GM23338 (cell line): ENCODE data around the gene CCDC39. TPM values are rescaled to one million over a fixed set of nuclear protein-coding genes. Genes with fewer than 3 reads are reported as not detected.

Source experiments
- ATAC-seq: fragments of 200-7000 bp; cut with Tn5 transposase; 3 replicates; pipeline ENCODE4 v1.9.1; 2020
- DNase-seq: peaks from one replicate; pipeline ENCODE4 v3.0.0-alpha.2; 2015; ENCODE audit warnings: low spot score
- H2AFZ ChIP-seq: fragments of 200-600 bp; sonication (generic); 2 replicates; pipeline ENCODE4 v1.8.0; 2016; ENCODE audit warnings: antibody characterized with exemption, mild to moderate bottlenecking, moderate library complexity
- H3F3A ChIP-seq: fragments of 200-600 bp; sonication (generic); replicated peaks from 2 replicates; pipeline ENCODE4 v1.8.0; 2017; ENCODE audit warnings: antibody characterized with exemption, mixed run types, low read depth
- H3K27ac ChIP-seq: fragments of 200-600 bp; sonication (generic); 2 replicates; pipeline ENCODE4 v1.6.1; 2016; ENCODE audit warnings: low read depth
- H3K27me3 ChIP-seq: fragments of 200-600 bp; sonication (generic); 2 replicates; pipeline ENCODE4 v1.8.0; 2016; ENCODE audit warnings: mild to moderate bottlenecking, mixed run types, moderate library complexity; ENCODE audit not compliant: insufficient read depth
- H3K36me3 ChIP-seq: fragments of 200-600 bp; sonication (generic); 2 replicates; pipeline ENCODE4 v1.8.0; 2016; ENCODE audit warnings: mild to moderate bottlenecking; ENCODE audit not compliant: insufficient read depth
- H3K4me1 ChIP-seq: fragments of 200-600 bp; sonication (generic); 2 replicates; pipeline ENCODE4 v1.8.0; 2016; ENCODE audit warnings: mild to moderate bottlenecking, moderate library complexity; ENCODE audit not compliant: insufficient read depth
- H3K4me2 ChIP-seq: fragments of 200-600 bp; sonication (generic); 2 replicates; pipeline ENCODE4 v1.7.1; 2017; ENCODE audit warnings: mixed run types
- H3K4me3 ChIP-seq: fragments of 200-600 bp; sonication (generic); 2 replicates; pipeline ENCODE4 v1.6.1; 2016; ENCODE audit warnings: mixed run types
- H3K79me2 ChIP-seq: fragments of 200-600 bp; sonication (generic); replicated peaks from 2 replicates; pipeline ENCODE4 v1.8.0; 2017; ENCODE audit warnings: mild to moderate bottlenecking; ENCODE audit not compliant: insufficient read depth
- H3K9me2 ChIP-seq: fragments of 200-600 bp; sonication (generic); 2 replicates; pipeline ENCODE4 v1.8.0; 2017; ENCODE audit not compliant: insufficient read depth
- H4K20me1 ChIP-seq: fragments of 200-600 bp; sonication (generic); replicated peaks from 2 replicates; pipeline ENCODE4 v1.8.0; 2017; ENCODE audit warnings: mild to moderate bottlenecking; ENCODE audit not compliant: insufficient read depth
- H3K27ac Mint-ChIP-seq: 2 replicates; pipeline ENCODE4 v1.8.0; 2020; ENCODE audit warnings: inconsistent platforms, mild to moderate bottlenecking, moderate library complexity, mixed read lengths
- H3K27me3 Mint-ChIP-seq: 3 replicates; pipeline ENCODE4 v1.8.0; 2022; ENCODE audit warnings: low read depth, mild to moderate bottlenecking, moderate library complexity, mixed read lengths, inconsistent platforms; ENCODE audit not compliant: insufficient read depth, poor library complexity
- H3K36me3 Mint-ChIP-seq: 3 replicates; pipeline ENCODE4 v1.8.0; 2021; ENCODE audit warnings: low read depth, mild to moderate bottlenecking, inconsistent platforms, moderate library complexity, mixed read lengths
- H3K4me1 Mint-ChIP-seq: 3 replicates; pipeline ENCODE4 v1.8.0; 2020; ENCODE audit warnings: mild to moderate bottlenecking, inconsistent platforms, mixed read lengths
- H3K4me3 Mint-ChIP-seq: 3 replicates; pipeline ENCODE4 v1.8.0; 2021; ENCODE audit warnings: moderate library complexity, mild to moderate bottlenecking, inconsistent platforms, mixed read lengths
- H3K9me3 Mint-ChIP-seq: 3 replicates; pipeline ENCODE4 v1.8.0; 2020; ENCODE audit warnings: moderate library complexity, mild to moderate bottlenecking, inconsistent platforms, mixed read lengths
- CREB1 ChIP-seq: fragments of 250-450 bp; sonication (Bioruptor Pico); IDR thresholded peaks from 2 replicates; pipeline ENCODE4 v1.5.0; 2020; ENCODE audit warnings: low read depth, mild to moderate bottlenecking, moderate library complexity
- CTCF ChIP-seq, 2 experiments: fragments of 200-600 bp in 1 of 2; sonication (generic) in 1 of 2; conservative IDR thresholded peaks; 2 replicates each; pipeline versions ENCODE4 v1.5.1 to v1.6.1; 2016 to 2017; ENCODE audit warnings: antibody characterized with exemption in 2 of 2, low read depth in 2 of 2, mild to moderate bottlenecking in 2 of 2, moderate library complexity in 1 of 2
- JUNB ChIP-seq: IDR thresholded peaks from one replicate; pipeline ENCODE4 v1.6.1; 2016; ENCODE audit warnings: antibody characterized with exemption; ENCODE audit not compliant: unreplicated experiment
- polyA plus RNA-seq: library from polyadenylated mRNA; unstranded; fragments of >200 nt; fragmentation: Nextera tagmentation; extraction: Ambion mirVana; gene quantifications from 2 replicates; pipeline ENCODE4 v1.2.1, GENCODE V29; 2016
- total RNA-seq: library from RNA; depleted of rRNA; stranded (reverse); fragments of >200 nt; shearing (Covaris generic); gene quantifications from 2 replicates; pipeline ENCODE4 v1.2.3, GENCODE V29; 2014
- TF ChIP-seq, protein P1 (sequence below): fragments of 250-450 bp; sonication (Bioruptor Pico); IDR thresholded peaks from 2 replicates; pipeline ENCODE4 v1.5.0; 2020; ENCODE audit warnings: mild to moderate bottlenecking, moderate library complexity

The CCDC39 gene
- total and polyA plus RNA-seq, 2 experiments from 2014 or later: 0.52 to 2.6 TPM

DNA sequence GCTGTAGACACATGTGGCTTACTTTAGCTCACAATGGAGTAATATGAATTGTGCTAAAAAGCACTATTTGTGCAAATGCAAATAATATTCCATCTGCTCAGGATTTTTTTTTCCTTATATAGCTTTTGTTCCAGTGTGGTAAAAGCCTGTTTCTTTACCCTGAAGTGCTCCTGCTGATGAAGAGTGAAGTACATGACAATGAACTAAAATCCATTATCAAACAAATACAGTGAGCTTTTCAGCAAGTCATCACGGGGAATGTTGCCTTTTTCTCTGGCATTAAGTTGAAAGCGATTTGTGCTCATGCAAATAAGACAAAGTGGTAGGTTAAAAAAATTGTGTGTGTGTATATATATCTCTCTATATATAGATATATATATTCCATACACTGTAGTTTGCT lies 28.6 kb upstream of the CCDC39 start (continued):
- TF ChIP-seq CTCF (conservative IDR thresholded peaks at IDR 0.05; ENCODE audit: low read depth in 2 of 2): no peak
- TF ChIP-seq, protein P1, sequence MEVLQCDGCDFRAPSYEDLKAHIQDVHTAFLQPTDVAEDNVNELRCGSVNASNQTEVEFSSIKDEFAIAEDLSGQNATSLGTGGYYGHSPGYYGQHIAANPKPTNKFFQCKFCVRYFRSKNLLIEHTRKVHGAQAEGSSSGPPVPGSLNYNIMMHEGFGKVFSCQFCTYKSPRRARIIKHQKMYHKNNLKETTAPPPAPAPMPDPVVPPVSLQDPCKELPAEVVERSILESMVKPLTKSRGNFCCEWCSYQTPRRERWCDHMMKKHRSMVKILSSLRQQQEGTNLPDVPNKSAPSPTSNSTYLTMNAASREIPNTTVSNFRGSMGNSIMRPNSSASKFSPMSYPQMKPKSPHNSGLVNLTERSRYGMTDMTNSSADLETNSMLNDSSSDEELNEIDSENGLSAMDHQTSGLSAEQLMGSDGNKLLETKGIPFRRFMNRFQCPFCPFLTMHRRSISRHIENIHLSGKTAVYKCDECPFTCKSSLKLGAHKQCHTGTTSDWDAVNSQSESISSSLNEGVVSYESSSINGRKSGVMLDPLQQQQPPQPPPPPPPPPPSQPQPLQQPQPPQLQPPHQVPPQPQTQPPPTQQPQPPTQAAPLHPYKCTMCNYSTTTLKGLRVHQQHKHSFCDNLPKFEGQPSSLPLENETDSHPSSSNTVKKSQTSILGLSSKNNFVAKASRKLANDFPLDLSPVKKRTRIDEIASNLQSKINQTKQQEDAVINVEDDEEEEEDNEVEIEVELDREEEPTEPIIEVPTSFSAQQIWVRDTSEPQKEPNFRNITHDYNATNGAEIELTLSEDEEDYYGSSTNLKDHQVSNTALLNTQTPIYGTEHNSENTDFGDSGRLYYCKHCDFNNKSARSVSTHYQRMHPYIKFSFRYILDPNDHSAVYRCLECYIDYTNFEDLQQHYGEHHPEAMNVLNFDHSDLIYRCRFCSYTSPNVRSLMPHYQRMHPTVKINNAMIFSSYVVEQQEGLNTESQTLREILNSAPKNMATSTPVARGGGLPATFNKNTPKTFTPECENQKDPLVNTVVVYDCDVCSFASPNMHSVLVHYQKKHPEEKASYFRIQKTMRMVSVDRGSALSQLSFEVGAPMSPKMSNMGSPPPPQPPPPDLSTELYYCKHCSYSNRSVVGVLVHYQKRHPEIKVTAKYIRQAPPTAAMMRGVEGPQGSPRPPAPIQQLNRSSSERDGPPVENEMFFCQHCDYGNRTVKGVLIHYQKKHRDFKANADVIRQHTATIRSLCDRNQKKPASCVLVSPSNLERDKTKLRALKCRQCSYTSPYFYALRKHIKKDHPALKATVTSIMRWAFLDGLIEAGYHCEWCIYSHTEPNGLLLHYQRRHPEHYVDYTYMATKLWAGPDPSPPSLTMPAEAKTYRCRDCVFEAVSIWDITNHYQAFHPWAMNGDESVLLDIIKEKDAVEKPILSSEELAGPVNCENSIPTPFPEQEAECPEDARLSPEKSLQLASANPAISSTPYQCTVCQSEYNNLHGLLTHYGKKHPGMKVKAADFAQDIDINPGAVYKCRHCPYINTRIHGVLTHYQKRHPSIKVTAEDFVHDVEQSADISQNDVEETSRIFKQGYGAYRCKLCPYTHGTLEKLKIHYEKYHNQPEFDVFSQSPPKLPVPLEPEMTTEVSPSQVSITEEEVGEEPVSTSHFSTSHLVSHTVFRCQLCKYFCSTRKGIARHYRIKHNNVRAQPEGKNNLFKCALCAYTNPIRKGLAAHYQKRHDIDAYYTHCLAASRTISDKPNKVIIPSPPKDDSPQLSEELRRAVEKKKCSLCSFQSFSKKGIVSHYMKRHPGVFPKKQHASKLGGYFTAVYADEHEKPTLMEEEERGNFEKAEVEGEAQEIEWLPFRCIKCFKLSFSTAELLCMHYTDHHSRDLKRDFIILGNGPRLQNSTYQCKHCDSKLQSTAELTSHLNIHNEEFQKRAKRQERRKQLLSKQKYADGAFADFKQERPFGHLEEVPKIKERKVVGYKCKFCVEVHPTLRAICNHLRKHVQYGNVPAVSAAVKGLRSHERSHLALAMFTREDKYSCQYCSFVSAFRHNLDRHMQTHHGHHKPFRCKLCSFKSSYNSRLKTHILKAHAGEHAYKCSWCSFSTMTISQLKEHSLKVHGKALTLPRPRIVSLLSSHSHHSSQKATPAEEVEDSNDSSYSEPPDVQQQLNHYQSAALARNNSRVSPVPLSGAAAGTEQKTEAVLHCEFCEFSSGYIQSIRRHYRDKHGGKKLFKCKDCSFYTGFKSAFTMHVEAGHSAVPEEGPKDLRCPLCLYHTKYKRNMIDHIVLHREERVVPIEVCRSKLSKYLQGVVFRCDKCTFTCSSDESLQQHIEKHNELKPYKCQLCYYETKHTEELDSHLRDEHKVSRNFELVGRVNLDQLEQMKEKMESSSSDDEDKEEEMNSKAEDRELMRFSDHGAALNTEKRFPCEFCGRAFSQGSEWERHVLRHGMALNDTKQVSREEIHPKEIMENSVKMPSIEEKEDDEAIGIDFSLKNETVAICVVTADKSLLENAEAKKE (CRISPR knock-in tag): no peak
- TF ChIP-seq JUNB: no peak
- TF ChIP-seq CREB1 (CRISPR knock-in tag): no peak

GRCh38 chr3:180705619-180706018 lies 26.3 kb upstream of the CCDC39 start:
- ATAC-seq (no peak), DNase-seq (no peak)
- Mint-ChIP-seq H3K4me1 (peaks cover 24% of the 10 kb centered on the region; the same call in 2 of the 3 replicates), H3K4me3 (no peak overlapping the region), H3K36me3 (peaks cover 14% of the 10 kb centered on the region; the same call in 2 of the 3 replicates), H3K27ac (no peak overlapping the region), H3K9me3 (peaks cover 22% of the 10 kb centered on the region), H3K27me3 (no peaks in the 10 kb centered on the region)
- Histone ChIP-seq H3K4me2 (no peak overlapping the region), H3K27ac (0 out of 2 replicates have a peak overlapping the region, but pooled peaks have one; percentile 11), H2AFZ (peak overlapping the region; percentile 53; the same call in 1 of the 2 replicates), H3K36me3 (peaks cover 5% of the 10 kb centered on the region; the same call in 1 of the 2 replicates), H3F3A (0 out of 2 replicates have a peak, but pooled peaks cover 2% of the 10 kb centered on the region), H3K4me1 (peaks cover 22% of the 10 kb centered on the region), H4K20me1 (no peaks in the 10 kb centered on the region), H3K27me3 (no peaks in the 10 kb centered on the region), H3K9me2 (no peaks in the 10 kb centered on the region), H3K79me2 (no peaks in the 10 kb centered on the region), H3K4me3 (no peak overlapping the region)
- no peak for TF ChIP-seq JUNB
